ENCODE measurements around the gene NXPE1. TPM values are rescaled to one million over a fixed set of nuclear protein-coding genes. Genes with fewer than 3 reads are reported as not detected.
"Not testable (repeated sequence)": the region's sequence is repeated elsewhere in the genome, so short reads cannot be mapped to it uniquely, and the experiment has no call there.

NXPE1 gene
- total RNA-seq (not detected), polyA plus RNA-seq (not detected)

- ChIA-PET POLR2A (no interaction called here), CTCF (no interaction called here)
- H3K27me3 Mint-ChIP-seq, result peaks cover 12 to 26% of the 10 kb centered on the region in 2 donors
- H3K4me1 ChIP-seq (ENCODE audit: insufficient read depth, low read length), result no peaks in the 10 kb centered on the region
- DNase-seq, result no peak
- no peaks in the 10 kb centered on the region for H3K9me3 Mint-ChIP-seq
- H3K27ac ChIP-seq (ENCODE audit: low read depth, low read length), result no peak within 1 kb of the TSS
- H3K27ac Mint-ChIP-seq, result no peak within 1 kb of the TSS
- no peaks in the 10 kb centered on the region for H3K27me3 ChIP-seq (ENCODE audit: insufficient read depth, low read length, poor library complexity, severe bottlenecking)
- no peaks in the 10 kb centered on the region for H3K36me3 ChIP-seq (ENCODE audit: insufficient read depth, low read length)
- H3K4me3 ChIP-seq (ENCODE audit: low read length), result no peak within 1 kb of the TSS
- H3K4me1 Mint-ChIP-seq, result no peaks in the 10 kb centered on the region
- no peak within 1 kb of the TSS for H3K4me3 Mint-ChIP-seq
- H3K9me3 ChIP-seq (ENCODE audit: low read length), result no peaks in the 10 kb centered on the region
- no peaks in the 10 kb centered on the region for H3K36me3 Mint-ChIP-seq
These were observed at the start of gene NXPE1 for GRCh38 chr11:114559425-114560310. NXPE1 (minus strand) TSS chr11:114559881; CDS start chr11:114551201, 8,680 bp downstream.

- no peak overlapping the region for H3K4me3 ChIP-seq (ENCODE audit: low read length)
- no peaks in the 10 kb centered on the region for H3K4me1 Mint-ChIP-seq
- no peaks in the 10 kb centered on the region for H3K9me3 Mint-ChIP-seq
- no peaks in the 10 kb centered on the region for H3K4me1 ChIP-seq (ENCODE audit: insufficient read depth, low read length)
- DNase-seq, result no peak
- no peaks in the 10 kb centered on the region for H3K36me3 Mint-ChIP-seq
- no peak overlapping the region for H3K27ac Mint-ChIP-seq
- no peaks in the 10 kb centered on the region for H3K9me3 ChIP-seq (ENCODE audit: low read length)
- H3K27me3 Mint-ChIP-seq, result no peaks in the 10 kb centered on the region
- ChIA-PET POLR2A (no interaction called here), CTCF (no interaction called here)
- no peaks in the 10 kb centered on the region for H3K27me3 ChIP-seq (ENCODE audit: insufficient read depth, low read length, poor library complexity, severe bottlenecking)
- no peak overlapping the region for H3K27ac ChIP-seq (ENCODE audit: low read depth, low read length)
- no peaks in the 10 kb centered on the region for H3K36me3 ChIP-seq (ENCODE audit: insufficient read depth, low read length)
- H3K4me3 Mint-ChIP-seq, result no peak overlapping the region
These were observed 49.7 kb upstream of the NXPE1 start for GRCh38 chr11:114609429-114609828.

- H3K27ac ChIP-seq (ENCODE audit: low read depth, low read length); H3K4me1 Mint-ChIP-seq; H3K9me3 ChIP-seq (ENCODE audit: low read length); H3K4me1 ChIP-seq (ENCODE audit: insufficient read depth, low read length); H3K4me3 Mint-ChIP-seq; H3K36me3 Mint-ChIP-seq; H3K36me3 ChIP-seq (ENCODE audit: insufficient read depth, low read length); DNase-seq; H3K4me3 ChIP-seq (ENCODE audit: low read length); POLR2A ChIA-PET; H3K27me3 Mint-ChIP-seq; H3K27ac Mint-ChIP-seq; H3K27me3 ChIP-seq (ENCODE audit: insufficient read depth, low read length, poor library complexity, severe bottlenecking); CTCF ChIA-PET; H3K9me3 Mint-ChIP-seq: not testable (repeated sequence)
These were observed 48.9 kb upstream of the NXPE1 start for GRCh38 chr11:114608605-114609004.

- H3K27ac Mint-ChIP-seq, result no peak overlapping the region
- H3K27me3 Mint-ChIP-seq, result no peaks in the 10 kb centered on the region
- no peaks in the 10 kb centered on the region for H3K36me3 Mint-ChIP-seq
- H3K9me3 ChIP-seq (ENCODE audit: low read length), result no peaks in the 10 kb centered on the region
- peaks cover 0 to 2% (median 0%) of the 10 kb centered on the region in 5 donors for H3K9me3 Mint-ChIP-seq
- DNase-seq, result no peak
- POLR2A ChIA-PET, result no interaction called here
- no peak overlapping the region for H3K4me3 Mint-ChIP-seq
- H3K4me3 ChIP-seq (ENCODE audit: low read length), result no peak overlapping the region
- no peaks in the 10 kb centered on the region for H3K4me1 ChIP-seq (ENCODE audit: insufficient read depth, low read length)
- H3K27ac ChIP-seq (ENCODE audit: low read depth, low read length), result no peak overlapping the region
- H3K27me3 ChIP-seq (ENCODE audit: insufficient read depth, low read length, poor library complexity, severe bottlenecking), result no peaks in the 10 kb centered on the region
- CTCF ChIA-PET, result no interaction called here
- no peaks in the 10 kb centered on the region for H3K4me1 Mint-ChIP-seq
- H3K36me3 ChIP-seq (ENCODE audit: insufficient read depth, low read length), result no peaks in the 10 kb centered on the region
These were observed 48.2 kb upstream of the NXPE1 start for GRCh38 chr11:114607753-114608459.

- H3K27ac ChIP-seq (ENCODE audit: low read depth, low read length); H3K27me3 Mint-ChIP-seq; CTCF ChIA-PET: not testable (repeated sequence)
These were observed 47.1 kb upstream of the NXPE1 start for GRCh38 chr11:114606802-114607075.

GRCh38 chr11:114606003-114606801 lies 46.5 kb upstream of the NXPE1 start:
- Mint-ChIP-seq H3K27ac (no peak overlapping the region), H3K4me1 (no peaks in the 10 kb centered on the region), H3K9me3 (peaks cover 0 to 2% (median 0%) of the 10 kb centered on the region in 5 donors), H3K36me3 (no peaks in the 10 kb centered on the region), H3K27me3 (no peaks in the 10 kb centered on the region), H3K4me3 (no peak overlapping the region)
- no peaks in the 10 kb centered on the region for H3K27me3 ChIP-seq (ENCODE audit: insufficient read depth, low read length, poor library complexity, severe bottlenecking)
- no peak overlapping the region for H3K27ac ChIP-seq (ENCODE audit: low read depth, low read length)
- H3K9me3 ChIP-seq (ENCODE audit: low read length), result no peaks in the 10 kb centered on the region
- no peak overlapping the region for H3K4me3 ChIP-seq (ENCODE audit: low read length)
- DNase-seq, result no peak
- CTCF ChIA-PET, result no interaction called here
- POLR2A ChIA-PET, result no interaction called here
- no peaks in the 10 kb centered on the region for H3K4me1 ChIP-seq (ENCODE audit: insufficient read depth, low read length)
- no peaks in the 10 kb centered on the region for H3K36me3 ChIP-seq (ENCODE audit: insufficient read depth, low read length)

More at GRCh38 chr11:114606802-114607075, 47.1 kb upstream of the NXPE1 start:
- H3K4me1 Mint-ChIP-seq; H3K9me3 Mint-ChIP-seq; DNase-seq; H3K36me3 ChIP-seq (ENCODE audit: insufficient read depth, low read length); H3K36me3 Mint-ChIP-seq; H3K9me3 ChIP-seq (ENCODE audit: low read length); H3K4me3 Mint-ChIP-seq; H3K4me3 ChIP-seq (ENCODE audit: low read length); H3K27me3 ChIP-seq (ENCODE audit: insufficient read depth, low read length, poor library complexity, severe bottlenecking); POLR2A ChIA-PET; H3K27ac Mint-ChIP-seq; H3K4me1 ChIP-seq (ENCODE audit: insufficient read depth, low read length): not testable (repeated sequence)

- H3K27me3 Mint-ChIP-seq, result no peaks in the 10 kb centered on the region
- H3K4me3 ChIP-seq (ENCODE audit: low read length), result no peak overlapping the region
- H3K27ac ChIP-seq (ENCODE audit: low read depth, low read length), result no peak overlapping the region
- H3K4me3 Mint-ChIP-seq, result no peak overlapping the region
- peaks cover 0 to 2% (median 0%) of the 10 kb centered on the region in 5 donors for H3K9me3 Mint-ChIP-seq
- H3K36me3 Mint-ChIP-seq, result no peaks in the 10 kb centered on the region
- H3K9me3 ChIP-seq (ENCODE audit: low read length), result no peaks in the 10 kb centered on the region
- no peaks in the 10 kb centered on the region for H3K4me1 Mint-ChIP-seq
- H3K27me3 ChIP-seq (ENCODE audit: insufficient read depth, low read length, poor library complexity, severe bottlenecking), result no peaks in the 10 kb centered on the region
- ChIA-PET CTCF (no interaction called here), POLR2A (no interaction called here)
- DNase-seq, result no peak
- H3K36me3 ChIP-seq (ENCODE audit: insufficient read depth, low read length), result no peaks in the 10 kb centered on the region
- no peak overlapping the region for H3K27ac Mint-ChIP-seq
- no peaks in the 10 kb centered on the region for H3K4me1 ChIP-seq (ENCODE audit: insufficient read depth, low read length)
These were observed 45.7 kb upstream of the NXPE1 start for GRCh38 chr11:114605370-114605769.

GRCh38 chr11:114604886-114605285 lies 45.2 kb upstream of the NXPE1 start:
- Mint-ChIP-seq H3K36me3 (no peaks in the 10 kb centered on the region), H3K27ac (no peak overlapping the region), H3K4me3 (no peak overlapping the region), H3K9me3 (peaks cover 0 to 2% (median 0%) of the 10 kb centered on the region in 5 donors), H3K27me3 (no peaks in the 10 kb centered on the region), H3K4me1 (no peaks in the 10 kb centered on the region)
- POLR2A ChIA-PET, result no interaction called here
- CTCF ChIA-PET, result no interaction called here
- no peak for DNase-seq
- H3K4me3 ChIP-seq (ENCODE audit: low read length), result no peak overlapping the region
- H3K27ac ChIP-seq (ENCODE audit: low read depth, low read length), result no peak overlapping the region
- H3K27me3 ChIP-seq (ENCODE audit: insufficient read depth, low read length, poor library complexity, severe bottlenecking), result no peaks in the 10 kb centered on the region
- H3K36me3 ChIP-seq (ENCODE audit: insufficient read depth, low read length), result no peaks in the 10 kb centered on the region
- no peaks in the 10 kb centered on the region for H3K4me1 ChIP-seq (ENCODE audit: insufficient read depth, low read length)
- no peaks in the 10 kb centered on the region for H3K9me3 ChIP-seq (ENCODE audit: low read length)

Measured in CD8-positive, alpha-beta memory T cell (primary cell).